Measurements from ENCODE around the gene FBXW10B. TPM values are rescaled to one million over a fixed set of nuclear protein-coding genes. Genes with fewer than 3 reads are reported as not detected.
"Not testable (repeated sequence)": the region's sequence is repeated elsewhere in the genome, so short reads cannot be mapped to it uniquely, and the experiment has no call there.

Gene FBXW10B
- total RNA-seq, 4 donors from 2014 or later = 0.30 to 2.2 TPM; not detected in 2

DNA sequence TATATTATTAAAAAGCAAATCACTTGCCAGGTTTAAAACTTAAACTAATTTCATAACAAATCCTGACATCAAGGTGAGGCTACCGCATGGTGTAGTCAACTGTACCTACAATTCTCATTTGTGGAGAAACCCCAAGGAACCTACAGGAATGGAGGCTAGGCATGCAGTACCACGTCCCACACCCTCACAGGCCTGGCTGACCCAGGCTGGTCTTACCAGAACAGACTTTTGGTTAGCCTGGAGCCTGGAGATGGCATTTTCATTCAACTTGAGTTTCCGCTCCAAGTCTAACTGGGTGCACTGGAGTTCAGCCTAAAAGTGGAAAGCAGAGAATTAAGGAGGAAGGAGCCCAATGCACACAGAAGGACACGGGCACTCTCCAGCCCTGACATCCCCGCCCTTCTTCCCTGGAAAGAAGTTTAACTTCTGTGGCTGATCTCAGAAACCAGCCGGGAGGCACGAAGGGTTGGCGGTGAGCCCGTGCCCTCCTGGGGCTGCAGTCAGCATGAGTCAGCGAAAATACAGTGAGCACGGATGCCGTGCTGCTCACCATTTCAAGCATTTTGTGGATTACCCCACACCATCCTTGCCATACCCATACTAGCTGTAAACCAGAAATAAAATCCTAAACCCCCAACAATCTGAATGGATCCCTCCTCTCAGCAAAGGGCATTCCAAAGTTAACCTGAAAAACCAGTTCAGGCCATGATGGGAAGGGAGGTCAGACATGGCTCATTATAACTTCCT, 23.2 kb upstream of the FBXW10B start:
- 80 to 100% methylated on average over 2 of the region's 12 CpGs for WGBS, 2 donors

GRCh38 chr17:15642014-15642413, 22.5 kb upstream of the FBXW10B start:
- H3K36me3 ChIP-seq; H3K4me1 ChIP-seq; DNase-seq (ENCODE audit: low spot score in 2 of 2); H3K27ac ChIP-seq; H3K4me3 ChIP-seq; H3K27me3 ChIP-seq; H3K9me3 ChIP-seq: not testable (repeated sequence)
- 94 to 96% methylated on average over 1 to 4 of the region's 4 CpGs for WGBS, 2 donors

More for the DNA sequence above, 23.2 kb upstream of the FBXW10B start:
- not testable (repeated sequence) for H3K27me3 ChIP-seq; H3K4me1 ChIP-seq; H3K4me3 ChIP-seq; DNase-seq (ENCODE audit: low spot score in 2 of 2); H3K36me3 ChIP-seq; H3K9me3 ChIP-seq; H3K27ac ChIP-seq

DNA sequence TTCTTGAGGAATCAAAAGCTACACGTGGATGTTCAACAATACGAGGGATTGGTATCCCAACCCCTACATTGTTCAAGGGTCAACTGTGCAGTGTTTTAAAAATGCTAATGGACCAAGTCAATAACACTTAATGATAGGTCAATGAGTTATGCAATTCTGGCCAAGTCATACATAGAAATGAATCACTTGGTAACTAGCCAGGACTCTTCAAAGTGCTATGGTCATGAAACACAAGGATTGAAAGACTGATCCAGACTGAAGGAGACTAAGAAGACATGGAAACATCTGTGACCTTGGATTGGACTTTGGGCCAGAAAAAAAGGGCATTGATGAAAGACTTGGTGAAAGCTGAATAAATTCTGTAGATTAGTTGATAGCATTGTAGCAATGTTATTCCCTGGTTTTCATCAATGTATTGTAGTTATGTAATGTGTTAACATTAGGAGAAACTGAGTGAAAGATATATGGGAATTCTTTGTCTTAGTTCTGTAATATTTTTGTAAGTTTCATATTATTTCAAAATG, 11.5 kb upstream of the FBXW10B start:
- H3K27me3 ChIP-seq; H3K4me1 ChIP-seq; H3K27ac ChIP-seq; H3K4me3 ChIP-seq; H3K9me3 ChIP-seq; DNase-seq (ENCODE audit: low spot score in 2 of 2): not testable (repeated sequence)
- 29 to 61% methylated on average over 2 of the region's 2 CpGs for WGBS, 2 donors
- H3K36me3 ChIP-seq = peaks cover 0 to 24% (median 0%) of the 10 kb centered on the region in 3 donors

DNA sequence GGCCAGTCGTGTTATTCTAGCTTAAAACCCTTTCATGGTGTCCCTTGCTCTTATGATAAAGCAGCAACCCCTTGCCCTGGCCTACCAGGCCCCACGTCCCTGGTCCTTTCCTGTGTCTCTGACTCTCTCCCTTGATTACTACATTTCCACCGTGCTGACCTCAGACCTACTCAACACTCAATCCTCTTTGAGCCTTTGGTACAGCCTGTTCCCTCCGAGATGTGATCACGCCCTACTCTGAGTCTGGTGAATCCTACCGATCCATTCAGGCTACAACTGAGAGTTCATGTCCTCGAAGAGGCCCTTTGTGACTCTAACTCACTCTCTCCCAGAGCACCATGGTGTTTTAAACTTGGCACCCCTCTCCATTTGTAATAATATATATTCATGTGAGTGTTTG, 10.5 kb upstream of the FBXW10B start:
- not testable (repeated sequence) for H3K27ac ChIP-seq; H3K4me1 ChIP-seq; H3K27me3 ChIP-seq; DNase-seq (ENCODE audit: low spot score in 2 of 2); H3K9me3 ChIP-seq; H3K4me3 ChIP-seq
- H3K36me3 ChIP-seq = peaks cover 0 to 24% (median 0%) of the 10 kb centered on the region in 3 donors
- 90 to 93% methylated on average over 7 of the region's 7 CpGs for WGBS, 2 donors

DNA sequence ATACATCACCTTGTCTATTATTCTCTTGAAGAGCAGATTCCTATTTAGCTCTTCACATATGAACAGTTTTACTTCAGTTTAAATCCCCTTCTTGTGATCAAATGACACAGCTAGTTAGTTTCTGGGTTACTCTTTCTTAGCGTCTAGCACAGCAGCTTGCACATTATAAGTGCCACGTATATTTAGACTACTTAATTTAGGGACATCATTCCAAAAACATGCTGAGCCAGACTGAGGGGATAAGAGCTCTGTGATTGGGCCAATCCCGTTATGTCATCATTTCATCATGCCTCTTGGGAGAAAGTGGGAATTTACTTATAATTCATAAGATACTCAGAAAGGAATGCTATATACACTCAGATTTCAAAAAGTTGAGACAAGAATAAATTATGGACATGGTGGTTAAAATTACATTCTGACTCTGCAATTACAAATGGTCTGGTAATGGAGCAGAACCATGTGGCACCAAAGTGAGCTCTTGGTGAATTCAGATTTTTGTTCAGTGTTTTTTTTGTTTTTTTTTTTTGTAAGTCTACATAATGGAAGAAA, 4.2 kb upstream of the FBXW10B start:
- not testable (repeated sequence) for DNase-seq (ENCODE audit: low spot score in 2 of 2); H3K36me3 ChIP-seq; H3K4me3 ChIP-seq; H3K27ac ChIP-seq; H3K4me1 ChIP-seq; H3K27me3 ChIP-seq; H3K9me3 ChIP-seq
- WGBS, 2 donors = 57 to 62% methylated on average over 3 of the region's 3 CpGs

DNA sequence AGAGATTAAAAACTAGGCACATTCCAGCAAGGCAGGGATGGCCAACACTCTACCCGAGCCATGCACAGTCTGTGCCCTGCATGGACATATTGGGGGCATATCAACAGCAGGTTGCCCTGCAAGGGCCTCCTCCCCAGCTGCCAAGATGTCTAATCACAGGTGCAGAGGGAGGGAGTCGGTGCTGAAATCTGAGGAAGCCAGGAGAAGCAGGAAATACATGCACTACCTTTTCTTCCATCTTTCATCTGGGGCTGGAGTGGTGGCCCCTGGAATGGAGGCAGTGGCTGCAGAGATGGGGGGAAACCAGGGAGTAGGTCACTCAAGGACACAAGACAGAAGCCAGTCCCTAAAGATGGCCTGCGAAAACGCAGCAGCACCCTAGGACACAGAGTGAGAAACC, 3.8 kb upstream of the FBXW10B start:
- not testable (repeated sequence) for H3K4me1 ChIP-seq; DNase-seq (ENCODE audit: low spot score in 2 of 2); H3K27ac ChIP-seq; H3K9me3 ChIP-seq; H3K4me3 ChIP-seq; H3K36me3 ChIP-seq; H3K27me3 ChIP-seq
- WGBS, 2 donors = 81 to 89% methylated on average over 3 of the region's 4 CpGs

DNA sequence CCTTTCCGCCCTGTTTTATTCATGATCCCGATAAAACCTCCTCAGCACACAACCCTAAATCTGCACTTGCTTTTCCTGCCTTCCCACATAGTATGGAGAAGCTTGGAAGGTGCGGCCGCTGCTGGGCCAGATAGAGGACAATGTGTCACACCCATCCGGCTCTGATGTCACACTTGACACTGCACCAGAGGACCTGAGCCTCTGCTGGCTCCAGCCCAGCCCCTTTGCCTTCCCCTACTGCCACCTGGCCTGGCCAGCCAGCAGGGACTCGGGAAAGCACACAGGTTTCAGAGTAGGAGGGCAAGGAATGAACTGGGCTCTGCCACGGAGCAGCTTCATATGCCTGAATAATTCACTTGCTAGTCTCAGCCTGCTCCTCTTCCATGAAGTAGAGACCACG, 2.6 kb upstream of the FBXW10B start:
- not testable (repeated sequence) for H3K27me3 ChIP-seq; H3K4me3 ChIP-seq; H3K27ac ChIP-seq; H3K36me3 ChIP-seq; DNase-seq (ENCODE audit: low spot score in 2 of 2); H3K4me1 ChIP-seq; H3K9me3 ChIP-seq
- WGBS, 2 donors = 88 to 94% methylated on average over 3 to 4 of the region's 8 CpGs

DNA sequence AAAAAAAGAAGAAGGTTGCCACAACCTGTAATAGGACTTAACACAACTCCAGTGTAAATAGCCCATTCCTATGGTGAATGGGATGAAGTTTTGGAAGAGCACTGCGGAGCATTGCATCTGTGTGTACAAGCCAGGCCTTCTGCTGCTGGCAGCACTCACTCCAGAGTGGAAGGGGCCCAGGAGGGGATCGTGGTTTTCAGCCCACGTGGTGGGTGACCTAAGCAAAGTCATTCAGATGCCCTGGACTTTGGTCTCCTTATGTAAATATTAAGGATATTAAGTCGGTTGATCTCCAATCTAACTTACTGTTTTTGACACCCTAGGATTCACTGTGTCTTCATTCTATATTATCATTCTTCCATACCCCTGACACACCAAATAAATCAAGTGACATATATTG, 2.7 kb downstream of the FBXW10B start:
- DNase-seq (ENCODE audit: low spot score in 2 of 2); H3K36me3 ChIP-seq; H3K27ac ChIP-seq; H3K27me3 ChIP-seq; H3K4me1 ChIP-seq; H3K4me3 ChIP-seq; H3K9me3 ChIP-seq: not testable (repeated sequence)
- WGBS, 2 donors = 48 to 60% methylated on average over 4 of the region's 4 CpGs

DNA sequence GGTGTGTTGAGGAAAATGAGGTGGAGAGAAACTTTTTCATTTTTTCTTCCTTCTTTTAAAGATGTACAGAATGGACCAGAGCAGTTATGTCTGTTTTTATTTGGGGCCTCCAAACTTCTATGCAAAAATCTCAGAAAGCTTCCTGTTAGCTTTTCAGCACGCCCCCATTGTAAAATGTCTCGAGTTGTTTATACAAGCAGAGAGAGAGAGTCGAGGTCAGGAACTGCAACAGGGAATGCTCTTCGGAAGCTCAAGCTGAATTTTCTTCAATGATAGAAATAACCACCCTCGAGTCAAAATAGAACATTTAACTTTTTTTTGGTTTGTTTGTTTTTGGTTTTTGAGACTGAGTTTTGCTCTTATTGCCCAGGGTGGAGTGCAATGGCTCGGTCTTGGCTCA, 3.7 kb downstream of the FBXW10B start:
- not testable (repeated sequence) for H3K4me3 ChIP-seq; H3K9me3 ChIP-seq; H3K36me3 ChIP-seq; H3K27ac ChIP-seq; H3K27me3 ChIP-seq; DNase-seq (ENCODE audit: low spot score in 2 of 2); H3K4me1 ChIP-seq
- WGBS, 2 donors = 30 to 33% methylated on average over 6 of the region's 6 CpGs

GRCh38 chr17:15613111-15613510, 6.4 kb downstream of the FBXW10B start:
- not testable (repeated sequence) for H3K27ac ChIP-seq; H3K36me3 ChIP-seq; H3K4me3 ChIP-seq; H3K27me3 ChIP-seq; DNase-seq (ENCODE audit: low spot score in 2 of 2); H3K4me1 ChIP-seq; H3K9me3 ChIP-seq
- 82 to 100% methylated on average over 1 of the region's 1 CpG for WGBS, 2 donors

DNA sequence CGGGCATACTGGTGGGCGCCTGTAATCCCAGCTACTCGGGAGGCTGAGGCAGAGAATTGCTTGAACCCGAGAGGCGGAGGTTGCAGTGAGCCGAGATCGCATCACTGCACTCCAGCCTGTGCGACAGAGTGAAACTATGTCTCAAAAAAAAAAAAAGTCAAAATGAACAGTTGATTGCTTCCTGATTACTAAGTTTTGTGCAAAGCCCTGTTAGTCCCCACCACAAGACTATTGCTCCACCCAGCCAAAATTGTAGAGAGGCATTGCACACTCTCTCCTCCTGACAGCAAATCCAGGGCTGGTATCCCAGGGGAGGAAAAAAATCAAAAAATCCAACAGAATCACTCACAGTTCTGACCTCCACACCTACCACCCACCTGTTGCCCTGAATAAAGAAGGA, 26.5 kb downstream of the FBXW10B start:
- not testable (repeated sequence) for H3K27me3 ChIP-seq; H3K4me1 ChIP-seq; H3K27ac ChIP-seq; H3K36me3 ChIP-seq; H3K9me3 ChIP-seq; H3K4me3 ChIP-seq; DNase-seq (ENCODE audit: low spot score in 2 of 2)
- 87 to 95% methylated on average over 8 of the region's 8 CpGs for WGBS, 2 donors

- not testable (repeated sequence) for H3K36me3 ChIP-seq; DNase-seq (ENCODE audit: low spot score in 2 of 2); H3K4me1 ChIP-seq; H3K4me3 ChIP-seq; H3K27ac ChIP-seq; H3K27me3 ChIP-seq; H3K9me3 ChIP-seq
- 32 to 45% methylated on average over 5 of the region's 5 CpGs for WGBS, 2 donors
Measured at GRCh38 chr17:15591986-15592385, 27.5 kb downstream of the FBXW10B start.

DNA sequence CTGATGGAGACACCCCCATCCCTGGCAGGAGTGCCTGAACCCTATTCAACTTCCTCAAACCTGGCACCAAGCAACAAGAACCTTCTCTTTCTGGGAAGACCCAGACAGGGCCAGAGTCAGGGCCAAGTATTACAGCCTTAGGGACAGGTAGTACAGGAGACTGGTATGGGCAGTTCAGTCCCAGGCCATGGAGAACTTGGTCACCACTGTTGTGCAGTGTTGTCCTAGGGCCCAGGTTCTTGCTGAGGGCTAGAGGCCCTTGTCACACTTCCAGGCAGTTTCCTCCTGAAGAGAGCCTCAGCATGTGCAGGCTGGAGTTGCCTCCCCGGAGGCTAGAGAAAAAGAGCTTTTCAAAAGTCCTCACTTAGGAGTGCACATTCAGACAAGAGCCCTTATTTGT, 28.7 kb downstream of the FBXW10B start:
- H3K9me3 ChIP-seq; H3K36me3 ChIP-seq; H3K27ac ChIP-seq; H3K4me3 ChIP-seq; DNase-seq (ENCODE audit: low spot score in 2 of 2); H3K27me3 ChIP-seq; H3K4me1 ChIP-seq: not testable (repeated sequence)
- WGBS, 2 donors = 83 to 100% methylated on average over 1 of the region's 1 CpG
